OCI-LY3 (cell line): ENCODE data around the gene CTNNA3.
"Not testable (repeated sequence)": the region's sequence is repeated elsewhere in the genome, so short reads cannot be mapped to it uniquely, and the experiment has no call there.

Experiments used
- H2AFZ ChIP-seq: fragments of 200-600, 300-600 bp; shearing (Covaris generic); 2 replicates; pipeline ENCODE4 v1.6.0; 2014; ENCODE audit warnings: antibody characterized with exemption, low read depth, low read length
- H3K27ac ChIP-seq: fragments of 200-600, 300-600 bp; sonication (generic); 2 replicates; pipeline ENCODE4 v1.5.1; 2014; ENCODE audit warnings: mild to moderate bottlenecking, low read length, moderate library complexity, mixed read lengths
- H3K27me3 ChIP-seq: fragments of 200-600, 300-600 bp; sonication (generic); 2 replicates; pipeline ENCODE4 v1.6.1; 2014; ENCODE audit warnings: low read depth, low read length, mixed read lengths
- H3K36me3 ChIP-seq: fragments of 200-600, 300-600 bp; sonication (generic); replicated peaks from 2 replicates; pipeline ENCODE3; 2014; ENCODE audit warnings: low read depth, low read length, mixed read lengths
- H3K4me1 ChIP-seq: fragments of 300-600, 200-600 bp; sonication (generic); 2 replicates; pipeline ENCODE4 v1.6.1; 2014; ENCODE audit warnings: low read length, mixed read lengths
- H3K4me2 ChIP-seq: fragments of 200-600, 300-600 bp; sonication (generic); 2 replicates; pipeline ENCODE4 v1.6.1; 2014; ENCODE audit warnings: low read length, mixed read lengths
- H3K4me3 ChIP-seq: fragments of 300-600, 200-600 bp; sonication (generic); 2 replicates; pipeline ENCODE4 v1.5.1; 2014; ENCODE audit warnings: antibody characterized with exemption, mild to moderate bottlenecking, low read length, moderate library complexity
- H3K79me2 ChIP-seq: fragments of 300-600, 200-600 bp; shearing (Covaris generic); 2 replicates; pipeline ENCODE4 v1.6.1; 2014; ENCODE audit warnings: mild to moderate bottlenecking, low read length, mixed read lengths
- H3K9ac ChIP-seq: fragments of 300-600, 200-600 bp; shearing (Covaris generic); 2 replicates; pipeline ENCODE4 v1.6.0; 2014; ENCODE audit warnings: mild to moderate bottlenecking, low read length, moderate library complexity
- H3K9me3 ChIP-seq: fragments of 200-600, 300-600 bp; shearing (Covaris generic); 2 replicates; pipeline ENCODE4 v1.6.1; 2014; ENCODE audit warnings: low read length, mixed read lengths; ENCODE audit not compliant: insufficient read depth
- H4K20me1 ChIP-seq: fragments of 200-600, 300-600 bp; sonication (generic); 2 replicates; pipeline ENCODE4 v1.6.1; 2016; ENCODE audit warnings: low read length, mixed read lengths; ENCODE audit not compliant: insufficient read depth
- CTCF ChIP-seq: fragments of 200-600, 300-600 bp; sonication (generic); IDR thresholded peaks from 2 replicates; pipeline ENCODE4 v1.5.1; 2014; ENCODE audit warnings: antibody characterized with exemption, low read length, low read depth
- EZH2phosphoT487 ChIP-seq: fragments of 200-600 bp; shearing (Covaris generic); IDR thresholded peaks from 2 replicates; pipeline ENCODE4 v1.6.1; 2018; ENCODE audit warnings: antibody characterized with exemption, mixed run types, low read depth

Gene CTNNA3

GRCh38 chr10:67539312-67539711, 156.7 kb downstream of the CTNNA3 start:
- H3K36me3 ChIP-seq, result no peaks in the 10 kb centered on the region

GRCh38 chr10:67537906-67538305, 158.1 kb downstream of the CTNNA3 start:
- H3K79me2 ChIP-seq, result no peaks in the 10 kb centered on the region
- no peak overlapping the region for H3K4me3 ChIP-seq
- no peaks in the 10 kb centered on the region for H3K27me3 ChIP-seq
- no peaks in the 10 kb centered on the region for H3K4me1 ChIP-seq
- H2AFZ ChIP-seq, result no peak overlapping the region
- H3K9ac ChIP-seq, result no peak overlapping the region
- H4K20me1 ChIP-seq, result no peaks in the 10 kb centered on the region
- no peaks in the 10 kb centered on the region for H3K36me3 ChIP-seq
- H3K27ac ChIP-seq, result no peak overlapping the region
- no peaks in the 10 kb centered on the region for H3K9me3 ChIP-seq
- no peak for TF ChIP-seq CTCF
- no peak overlapping the region for H3K4me2 ChIP-seq

More at GRCh38 chr10:67539312-67539711, 156.7 kb downstream of the CTNNA3 start:
- H3K4me3 ChIP-seq, result no peak overlapping the region
- H3K4me1 ChIP-seq, result no peaks in the 10 kb centered on the region
- no peak overlapping the region for H3K27ac ChIP-seq
- H3K9me3 ChIP-seq, result no peaks in the 10 kb centered on the region
- no peak overlapping the region for H3K4me2 ChIP-seq
- no peak overlapping the region for H2AFZ ChIP-seq
- H3K9ac ChIP-seq, result no peak overlapping the region
- H4K20me1 ChIP-seq, result no peaks in the 10 kb centered on the region
- H3K27me3 ChIP-seq, result no peaks in the 10 kb centered on the region
- H3K79me2 ChIP-seq, result no peaks in the 10 kb centered on the region
- no peak for TF ChIP-seq CTCF
- TF ChIP-seq EZH2phosphoT487, result no peak

GRCh38 chr10:67533376-67533775, 162.6 kb downstream of the CTNNA3 start:
- no peak overlapping the region for H3K4me2 ChIP-seq
- H3K4me3 ChIP-seq, result no peak overlapping the region
- no peak overlapping the region for H2AFZ ChIP-seq
- H3K79me2 ChIP-seq, result no peaks in the 10 kb centered on the region
- TF ChIP-seq EZH2phosphoT487 (no peak), CTCF (no peak)
- H3K27me3 ChIP-seq, result no peaks in the 10 kb centered on the region
- no peak overlapping the region for H3K27ac ChIP-seq
- no peaks in the 10 kb centered on the region for H3K4me1 ChIP-seq
- H4K20me1 ChIP-seq, result no peaks in the 10 kb centered on the region
- H3K9me3 ChIP-seq, result no peaks in the 10 kb centered on the region
- H3K9ac ChIP-seq, result no peak overlapping the region
- H3K36me3 ChIP-seq, result no peaks in the 10 kb centered on the region

GRCh38 chr10:67530990-67531389, 165.0 kb downstream of the CTNNA3 start:
- H3K27me3 ChIP-seq, H3K79me2 ChIP-seq, H3K9ac ChIP-seq, H3K4me1 ChIP-seq, H3K4me3 ChIP-seq, H3K9me3 ChIP-seq, H2AFZ ChIP-seq, H3K4me2 ChIP-seq, H4K20me1 ChIP-seq, H3K27ac ChIP-seq, H3K36me3 ChIP-seq: not testable (repeated sequence)

GRCh38 chr10:67527351-67527750, 168.6 kb downstream of the CTNNA3 start:
- Histone ChIP-seq H3K27me3 (no peaks in the 10 kb centered on the region), H3K4me2 (no peak overlapping the region), H3K4me1 (no peaks in the 10 kb centered on the region), H3K4me3 (no peak overlapping the region), H3K9me3 (no peaks in the 10 kb centered on the region), H3K27ac (no peak overlapping the region), H3K9ac (no peak overlapping the region), H3K36me3 (no peaks in the 10 kb centered on the region), H2AFZ (no peak overlapping the region), H4K20me1 (no peaks in the 10 kb centered on the region), H3K79me2 (no peaks in the 10 kb centered on the region)
- TF ChIP-seq CTCF, result no peak
- TF ChIP-seq EZH2phosphoT487, result no peak
